Smooth muscle cell (in vitro differentiated cells): Measurements from ENCODE around the gene LGR4. TPM values are rescaled to one million over a fixed set of nuclear protein-coding genes. Genes with fewer than 3 reads are reported as not detected.

Experiments used
- DNase-seq: peaks from one replicate; lab custom pipeline; 2025; ENCODE audit not compliant: unreplicated experiment; lab: John Stamatoyannopoulos, UW
- H2AFZ ChIP-seq: fragments of 200-600 bp; sonication (generic); 2 replicates; pipeline ENCODE4 v1.6.0; 2016; ENCODE audit warnings: antibody characterized with exemption, low read depth, mild to moderate bottlenecking
- H3F3A ChIP-seq: fragments of 200-600 bp; sonication (generic); 2 replicates; pipeline ENCODE4 v1.6.0; 2017; ENCODE audit warnings: antibody characterized with exemption, low read depth
- H3K27ac ChIP-seq: fragments of 200-600 bp; sonication (generic); 2 replicates; pipeline ENCODE4 v1.5.1; 2016; ENCODE audit warnings: low read depth, mild to moderate bottlenecking
- H3K27me3 ChIP-seq: fragments of 200-600 bp; sonication (generic); 2 replicates; pipeline ENCODE4 v1.6.1; 2016; ENCODE audit warnings: low read depth, mild to moderate bottlenecking
- H3K36me3 ChIP-seq: fragments of 200-600 bp; sonication (generic); 2 replicates; pipeline ENCODE4 v1.5.1; 2016; ENCODE audit warnings: low read depth
- H3K4me1 ChIP-seq: fragments of 200-600 bp; sonication (generic); 2 replicates; pipeline ENCODE4 v1.5.1; 2016; ENCODE audit warnings: low read depth
- H3K4me2 ChIP-seq: fragments of 200-600 bp; sonication (generic); 2 replicates; pipeline ENCODE4 v1.6.0; 2016; ENCODE audit warnings: mild to moderate bottlenecking
- H3K4me3 ChIP-seq: fragments of 200-600 bp; sonication (generic); 2 replicates; pipeline ENCODE4 v1.5.1; 2016; ENCODE audit warnings: mild to moderate bottlenecking
- H3K79me2 ChIP-seq: fragments of 200-600 bp; sonication (generic); 2 replicates; pipeline ENCODE4 v1.6.0; 2016; ENCODE audit warnings: low read depth, mild to moderate bottlenecking
- H3K9ac ChIP-seq: fragments of 200-600 bp; sonication (generic); 2 replicates; pipeline ENCODE4 v1.6.0; 2016; ENCODE audit warnings: low read depth
- H3K9me3 ChIP-seq: fragments of 200-600 bp; sonication (generic); replicated peaks from 2 replicates; pipeline ENCODE4 v1.5.1; 2016; ENCODE audit warnings: low read depth
- H4K20me1 ChIP-seq: fragments of 200-600 bp; sonication (generic); 2 replicates; pipeline ENCODE4 v1.6.0; 2016; ENCODE audit warnings: low read depth
- WGBS: methylation state at CpG from one replicate; pipeline ENCODE4 v1.1.7; 2016; ENCODE audit warnings: low lambda C conversion rate; 5-methylcytosine and 5-hydroxymethylcytosine counted together
- polyA plus RNA-seq: library from polyadenylated mRNA; unstranded; fragments of >200 nt; fragmentation: Nextera tagmentation; extraction: Ambion mirVana; gene quantifications from 2 replicates; pipeline ENCODE4 v1.2.1, GENCODE V29; 2016
- total RNA-seq: library from RNA; depleted of rRNA; stranded (reverse); fragments of >200 nt; gene quantifications from 2 replicates; pipeline ENCODE4 v1.2.3, GENCODE V29; 2014
- TF ChIP-seq, protein P1 (sequence below): fragments of 200-600 bp; sonication (generic); IDR thresholded peaks from 2 replicates; pipeline ENCODE4 v1.5.1; 2017; ENCODE audit warnings: borderline replicate concordance, mild to moderate bottlenecking, antibody characterized with exemption; ENCODE audit not compliant: insufficient read depth, poor library complexity, severe bottlenecking

LGR4 gene
- total and polyA plus RNA-seq, 2 experiments from 2014 or later, result 21.4 to 96.5 TPM

DNA sequence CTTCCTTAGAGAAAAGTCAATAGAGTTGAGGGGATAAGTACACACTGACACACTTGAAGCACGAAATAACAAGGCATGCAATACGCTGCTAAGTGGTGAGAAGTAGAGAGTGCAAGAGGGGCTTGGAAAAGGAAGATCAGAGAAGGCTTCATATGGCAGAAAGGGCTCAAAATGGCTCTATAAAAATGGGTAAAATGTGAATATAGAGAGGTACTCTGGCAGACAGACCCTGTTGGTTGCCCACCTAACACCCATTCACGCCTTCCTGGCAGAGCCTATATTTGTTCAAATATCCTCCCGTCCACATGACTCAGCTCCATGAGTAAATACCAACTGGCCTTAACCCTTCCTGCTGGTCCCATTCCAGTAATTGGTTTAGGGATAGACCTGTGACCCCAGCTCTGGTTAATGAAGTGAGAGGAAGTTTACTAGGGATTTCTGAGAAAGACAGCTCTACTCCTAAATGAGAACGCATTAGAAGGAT is 70.7 kb downstream of the LGR4 start:
- H3K36me3 ChIP-seq, result no peaks in the 10 kb centered on the region
- peak overlapping the region; percentile 1 for H3K4me3 ChIP-seq
- H4K20me1 ChIP-seq, result peaks cover 12% of the 10 kb centered on the region
- 85% methylated on average over 5 of the region's 5 CpGs for WGBS
- H3K4me2 ChIP-seq, result no peak overlapping the region
- TF ChIP-seq, protein P1, sequence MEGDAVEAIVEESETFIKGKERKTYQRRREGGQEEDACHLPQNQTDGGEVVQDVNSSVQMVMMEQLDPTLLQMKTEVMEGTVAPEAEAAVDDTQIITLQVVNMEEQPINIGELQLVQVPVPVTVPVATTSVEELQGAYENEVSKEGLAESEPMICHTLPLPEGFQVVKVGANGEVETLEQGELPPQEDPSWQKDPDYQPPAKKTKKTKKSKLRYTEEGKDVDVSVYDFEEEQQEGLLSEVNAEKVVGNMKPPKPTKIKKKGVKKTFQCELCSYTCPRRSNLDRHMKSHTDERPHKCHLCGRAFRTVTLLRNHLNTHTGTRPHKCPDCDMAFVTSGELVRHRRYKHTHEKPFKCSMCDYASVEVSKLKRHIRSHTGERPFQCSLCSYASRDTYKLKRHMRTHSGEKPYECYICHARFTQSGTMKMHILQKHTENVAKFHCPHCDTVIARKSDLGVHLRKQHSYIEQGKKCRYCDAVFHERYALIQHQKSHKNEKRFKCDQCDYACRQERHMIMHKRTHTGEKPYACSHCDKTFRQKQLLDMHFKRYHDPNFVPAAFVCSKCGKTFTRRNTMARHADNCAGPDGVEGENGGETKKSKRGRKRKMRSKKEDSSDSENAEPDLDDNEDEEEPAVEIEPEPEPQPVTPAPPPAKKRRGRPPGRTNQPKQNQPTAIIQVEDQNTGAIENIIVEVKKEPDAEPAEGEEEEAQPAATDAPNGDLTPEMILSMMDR, result no peak
- peaks cover 14% of the 10 kb centered on the region for H3K4me1 ChIP-seq
- no peak overlapping the region for H3K27ac ChIP-seq
- H3K79me2 ChIP-seq, result peaks cover 11% of the 10 kb centered on the region
- no peaks in the 10 kb centered on the region for H3K9me3 ChIP-seq
- no peak for DNase-seq
- peaks cover 4% of the 10 kb centered on the region for H3F3A ChIP-seq
- H3K9ac ChIP-seq, result no peak overlapping the region
- H2AFZ ChIP-seq, result no peak overlapping the region
- H3K27me3 ChIP-seq, result no peaks in the 10 kb centered on the region

DNA sequence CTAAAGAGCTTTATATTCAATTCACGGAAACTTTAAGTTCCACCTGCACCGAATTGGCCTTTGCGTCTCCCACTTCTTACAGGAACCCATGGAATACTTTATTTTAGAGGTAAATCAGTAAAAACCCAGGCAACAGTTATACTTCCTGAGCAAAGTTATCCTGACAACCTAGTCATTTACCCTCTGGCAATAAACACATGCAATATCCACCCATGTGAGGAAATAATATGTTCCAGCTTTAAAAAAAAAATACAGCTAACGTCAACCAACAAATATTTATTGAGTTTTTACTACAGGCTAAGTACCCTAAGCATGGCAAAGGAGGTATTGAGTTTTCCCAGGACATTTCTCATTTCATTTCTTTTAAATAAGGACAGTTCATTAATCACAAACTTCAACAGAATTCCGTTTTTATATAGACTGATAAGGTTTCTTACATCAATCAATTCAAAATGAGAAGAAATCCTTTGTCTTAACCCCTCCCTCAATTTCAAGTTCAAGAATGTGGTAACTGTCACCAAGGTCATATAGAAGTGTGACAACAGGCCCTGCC is 71.2 kb downstream of the LGR4 start:
- H3K27ac ChIP-seq, result no peak overlapping the region
- WGBS, result 90% methylated on average over 5 of the region's 5 CpGs
- TF ChIP-seq, protein P1, result no peak

DNA sequence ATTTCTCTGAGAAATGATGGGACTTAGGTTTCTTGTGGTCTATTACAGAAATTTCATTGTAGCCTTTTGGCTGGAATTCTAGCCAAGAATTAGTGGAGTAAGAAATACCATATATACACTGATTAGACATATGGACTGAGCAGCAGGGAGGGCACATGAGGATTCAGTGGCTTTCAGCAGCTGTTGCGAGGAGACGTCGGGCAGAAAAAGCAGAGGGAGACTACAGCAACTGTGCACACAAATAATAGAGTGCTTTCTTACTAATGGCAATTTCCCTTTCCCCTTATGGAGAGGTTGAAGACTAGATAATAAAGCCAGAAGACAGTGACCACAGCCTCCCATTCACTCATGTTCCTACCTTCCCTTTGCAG is 74.2 kb downstream of the LGR4 start:
- H3K27me3 ChIP-seq, result no peaks in the 10 kb centered on the region
- H3K4me2 ChIP-seq, result no peak overlapping the region
- peaks cover 25% of the 10 kb centered on the region for H3F3A ChIP-seq
- H3K4me1 ChIP-seq, result peaks cover 47% of the 10 kb centered on the region
- 63% methylated on average over 3 of the region's 3 CpGs for WGBS
- H2AFZ ChIP-seq, result no peak overlapping the region
- no peak overlapping the region for H3K27ac ChIP-seq
- no peaks in the 10 kb centered on the region for H3K36me3 ChIP-seq
- DNase-seq, result no peak
- H3K4me3 ChIP-seq, result no peak overlapping the region
- H4K20me1 ChIP-seq, result peaks cover 6% of the 10 kb centered on the region
- no peak overlapping the region for H3K9ac ChIP-seq
- peaks cover 11% of the 10 kb centered on the region for H3K79me2 ChIP-seq
- H3K9me3 ChIP-seq, result no peaks in the 10 kb centered on the region
- TF ChIP-seq, protein P1, result no peak

More for the DNA sequence above, 71.2 kb downstream of the LGR4 start:
- Histone ChIP-seq H3K27me3 (no peaks in the 10 kb centered on the region), H3K4me1 (peaks cover 19% of the 10 kb centered on the region), H3K36me3 (no peaks in the 10 kb centered on the region), H3K4me2 (no peak overlapping the region), H4K20me1 (peaks cover 8% of the 10 kb centered on the region), H3F3A (peaks cover 10% of the 10 kb centered on the region), H3K79me2 (peaks cover 11% of the 10 kb centered on the region), H3K4me3 (no peak overlapping the region), H3K9ac (no peak overlapping the region), H2AFZ (no peak overlapping the region), H3K9me3 (no peaks in the 10 kb centered on the region)
- DNase-seq, result no peak
